SK-N-SH (cell line): ENCODE data around the gene OPRM1. TPM values are rescaled to one million over a fixed set of nuclear protein-coding genes. Genes with fewer than 3 reads are reported as not detected.

Source experiments
- CTCF ChIA-PET: fragments of 300-600, 350-600 bp; formaldehyde crosslinking; extraction: SDS; loops from one replicate; lab custom pipeline; 2021; lab: Yijun Ruan, JAX
- POLR2A ChIA-PET: fragments of 350-600 bp; sonication (Branson Sonifier 250); formaldehyde crosslinking; extraction: SDS; loops from one replicate; lab custom pipeline; 2020; ENCODE audit warnings: antibody characterized with exemption, inconsistent platforms; lab: Yijun Ruan, JAX
- DNase-seq: peaks from one replicate; pipeline ENCODE4 v3.0.0; 2012
- H2AFZ ChIP-seq: fragments of 200-600 bp; sonication (generic); 2 replicates; pipeline ENCODE4 v1.8.1; 2016; ENCODE audit warnings: antibody characterized with exemption, mild to moderate bottlenecking, low read depth
- H3F3A ChIP-seq: fragments of 200-600 bp; sonication (generic); replicated peaks from 2 replicates; pipeline ENCODE3; 2016; ENCODE audit warnings: antibody characterized with exemption, mild to moderate bottlenecking; ENCODE audit not compliant: insufficient read depth
- H3K27ac ChIP-seq, 2 experiments: fragments of 200-500 bp in 1 of 2; fragments of 200-600 bp in 1 of 2; sonication (Bioruptor generic) in 1 of 2; sonication (generic), shearing (Covaris generic) in 1 of 2; 2 replicates each; pipeline versions ENCODE4 v1.5.1 to v1.6.1; 2014 to 2016; ENCODE audit warnings: low read depth in 2 of 2, inconsistent platforms in 1 of 2, low read length in 1 of 2, mild to moderate bottlenecking in 1 of 2, mixed read lengths in 1 of 2
- H3K27me3 ChIP-seq: fragments of 200-600 bp; sonication (generic), shearing (Covaris generic); 2 replicates; pipeline ENCODE4 v1.6.1; 2016; ENCODE audit warnings: mixed run types; ENCODE audit not compliant: insufficient read depth
- H3K36me3 ChIP-seq, 2 experiments: fragments of 200-500 bp in 1 of 2; fragments of 200-600 bp in 1 of 2; sonication (Bioruptor generic) in 1 of 2; sonication (generic) in 1 of 2; replicated peaks in 1 of 2; 2 replicates each; pipeline versions ENCODE3 to v1.5.1; 2014 to 2016; ENCODE audit warnings: low read length in 1 of 2, mild to moderate bottlenecking in 1 of 2; ENCODE audit not compliant: insufficient read depth in 2 of 2, control insufficient read depth in 1 of 2
- H3K4me1 ChIP-seq, 2 experiments: fragments of 200-500 bp in 1 of 2; fragments of 200-600 bp in 1 of 2; sonication (Bioruptor generic) in 1 of 2; sonication (generic), shearing (Covaris generic) in 1 of 2; 2 replicates each; pipeline versions ENCODE4 v1.5.1 to v1.6.1; 2014 to 2016; ENCODE audit warnings: low read depth in 1 of 2, low read length in 1 of 2, mixed run types in 1 of 2; ENCODE audit not compliant: insufficient read depth in 2 of 2, control insufficient read depth in 1 of 2
- H3K4me2 ChIP-seq: fragments of 200-600 bp; sonication (generic), shearing (Covaris generic); 2 replicates; pipeline ENCODE4 v1.6.1; 2017; ENCODE audit warnings: mixed run types
- H3K4me3 ChIP-seq, 2 experiments: fragments of 200-500 bp in 1 of 2; fragments of 200-600 bp in 1 of 2; sonication (Bioruptor generic) in 1 of 2; sonication (generic), shearing (Covaris generic) in 1 of 2; 2 replicates each; pipeline versions ENCODE4 v1.5.1 to v1.8.1; 2014 to 2016; ENCODE audit warnings: low read depth in 2 of 2, inconsistent platforms in 1 of 2, low read length in 1 of 2, mild to moderate bottlenecking in 1 of 2, mixed read lengths in 1 of 2, moderate library complexity in 1 of 2
- H3K79me2 ChIP-seq: fragments of 200-600 bp; sonication (generic); 2 replicates; pipeline ENCODE4 v1.8.1; 2017; ENCODE audit warnings: mild to moderate bottlenecking; ENCODE audit not compliant: insufficient read depth
- H3K9ac ChIP-seq: fragments of 200-600 bp; sonication (generic); 2 replicates; pipeline ENCODE4 v1.6.1; 2017; ENCODE audit warnings: mixed run types
- H3K9me2 ChIP-seq: fragments of 200-600 bp; sonication (generic); 2 replicates; pipeline ENCODE4 v1.6.1; 2017; ENCODE audit warnings: mixed run types
- H3K9me3 ChIP-seq: fragments of 200-600 bp; sonication (generic); 2 replicates; pipeline ENCODE4 v1.6.1; 2017; ENCODE audit warnings: mixed run types, mild to moderate bottlenecking, moderate library complexity
- H4K20me1 ChIP-seq: fragments of 200-600 bp; sonication (generic); 2 replicates; pipeline ENCODE4 v1.6.1; 2017; ENCODE audit warnings: mild to moderate bottlenecking, mixed run types; ENCODE audit not compliant: insufficient read depth
- CHD2 ChIP-seq: fragments of 150-350 bp; IDR thresholded peaks from 2 replicates; pipeline ENCODE4 v1.6.1; 2018; ENCODE audit warnings: low read length; ENCODE audit not compliant: partially characterized antibody
- EP300 ChIP-seq, 2 experiments: IDR thresholded peaks; 2 replicates each; pipeline versions ENCODE4 v1.4.0 to v1.6.1; 2012; ENCODE audit warnings: borderline replicate concordance in 1 of 2, low read depth in 1 of 2, low read length in 1 of 2
- FOSL2 ChIP-seq: IDR thresholded peaks from 2 replicates; pipeline ENCODE4 v1.4.0; 2012; ENCODE audit warnings: low read depth, mild to moderate bottlenecking, moderate library complexity, borderline replicate concordance
- GATA2 ChIP-seq: sonication (generic); formaldehyde crosslinking; IDR thresholded peaks from 2 replicates; pipeline ENCODE4 v1.5.0; 2020; ENCODE audit warnings: mild to moderate bottlenecking, missing genetic modification reagents
- POLR2AphosphoS5 ChIP-seq: IDR thresholded peaks from 2 replicates; pipeline ENCODE4 v1.6.1; 2012; ENCODE audit warnings: low read depth, low read length
- RCOR1 ChIP-seq: fragments of 150-350 bp; IDR thresholded peaks from 2 replicates; pipeline ENCODE4 v1.6.1; 2017; ENCODE audit warnings: antibody characterized with exemption, low read length
- TAF1 ChIP-seq: IDR thresholded peaks from 2 replicates; pipeline ENCODE4 v1.6.1; 2012; ENCODE audit warnings: low read depth, mild to moderate bottlenecking, low read length, moderate library complexity, borderline replicate concordance
- TCF12 ChIP-seq: IDR thresholded peaks from 2 replicates; pipeline ENCODE4 v1.4.0; 2012
- WGBS: methylation state at CpG from one replicate; pipeline ENCODE4 v1.1.6; 2017; ENCODE audit warnings: low lambda C conversion rate; 5-methylcytosine and 5-hydroxymethylcytosine counted together
- polyA plus RNA-seq, 3 experiments: library from polyadenylated mRNA; depleted of rRNA; stranded (reverse); fragments of >200 nt; gene quantifications; 2 replicates each; pipeline ENCODE4 v1.2.3, GENCODE V29; 2012
- TF ChIP-seq, protein P1 (sequence below): fragments of 150-350 bp; IDR thresholded peaks from 2 replicates; pipeline ENCODE4 v1.6.1; 2017; ENCODE audit warnings: antibody characterized with exemption, low read length, low read depth, borderline replicate concordance
- TF ChIP-seq, protein P2 (sequence below): IDR thresholded peaks from 2 replicates; pipeline ENCODE4 v1.6.1; 2012; ENCODE audit warnings: mild to moderate bottlenecking, low read depth, low read length, moderate library complexity
- TF ChIP-seq, protein P3 (sequence below): fragments of 150-350 bp; IDR thresholded peaks from 2 replicates; pipeline ENCODE4 v1.6.1; 2016; ENCODE audit warnings: mild to moderate bottlenecking, low read depth, low read length

Gene OPRM1
- polyA plus RNA-seq, 1 of the 3 experiments (the other 2 are of a cell fraction) = 0.15 TPM

DNA sequence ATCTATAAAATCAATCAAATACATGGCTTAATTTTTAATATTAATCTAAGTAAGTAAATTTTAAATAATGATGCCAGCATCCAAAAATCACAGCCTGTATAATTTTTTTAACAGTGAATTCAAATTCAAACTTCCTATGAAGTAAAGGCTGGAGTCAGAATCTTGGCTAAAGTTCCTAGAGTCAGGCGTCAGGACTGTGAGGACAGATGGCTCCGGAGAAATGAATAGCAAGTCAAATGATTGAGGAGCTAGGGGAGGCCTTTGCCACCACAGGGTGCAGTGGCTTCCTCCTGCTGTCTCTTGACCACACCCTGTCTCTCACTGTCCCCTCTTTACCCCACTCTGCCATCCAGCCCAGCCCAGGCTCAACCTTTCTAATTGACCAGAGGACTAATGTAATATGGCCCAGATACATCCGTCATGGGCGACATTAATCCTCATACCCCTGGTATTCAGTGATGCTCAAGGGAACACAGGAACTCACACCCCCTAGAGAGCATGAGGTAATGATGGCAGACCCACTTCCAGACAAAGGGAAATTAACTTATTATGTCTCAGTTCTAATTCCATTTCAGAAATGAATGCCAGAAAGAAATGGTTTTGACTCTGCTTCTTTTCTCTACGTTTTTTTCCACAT lies 53.4 kb downstream of the OPRM1 start:
- 19% methylated on average over 5 of the region's 5 CpGs for WGBS
- Histone ChIP-seq H3K79me2 (no peaks in the 10 kb centered on the region), H3K27me3 (no peaks in the 10 kb centered on the region), H3K36me3 (peaks cover 0 to 5% of the 10 kb centered on the region in 2 experiments), H3K4me2 (no peak overlapping the region), H3K9me3 (no peaks in the 10 kb centered on the region), H3F3A (no peaks in the 10 kb centered on the region), H3K4me3 (no peak overlapping the region), H3K27ac (peak overlapping the region; percentile 22 to 100; a peak in 3 of 4 replicates), H2AFZ (no peak overlapping the region), H4K20me1 (no peaks in the 10 kb centered on the region), H3K4me1 (peaks cover 0 to 29% of the 10 kb centered on the region in 2 experiments; a peak in 2 of 4 replicates), H3K9ac (no peak overlapping the region), H3K9me2 (no peaks in the 10 kb centered on the region)
- TF ChIP-seq, protein P1, sequence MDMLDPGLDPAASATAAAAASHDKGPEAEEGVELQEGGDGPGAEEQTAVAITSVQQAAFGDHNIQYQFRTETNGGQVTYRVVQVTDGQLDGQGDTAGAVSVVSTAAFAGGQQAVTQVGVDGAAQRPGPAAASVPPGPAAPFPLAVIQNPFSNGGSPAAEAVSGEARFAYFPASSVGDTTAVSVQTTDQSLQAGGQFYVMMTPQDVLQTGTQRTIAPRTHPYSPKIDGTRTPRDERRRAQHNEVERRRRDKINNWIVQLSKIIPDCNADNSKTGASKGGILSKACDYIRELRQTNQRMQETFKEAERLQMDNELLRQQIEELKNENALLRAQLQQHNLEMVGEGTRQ = no peak
- peak; percentile 43; the same call in 1 of the 2 replicates for TF ChIP-seq TCF12
- TF ChIP-seq FOSL2 = no peak
- TF ChIP-seq POLR2AphosphoS5 = no peak
- peak; percentile 43 for TF ChIP-seq GATA2 (CRISPR knock-in tag)
- TF ChIP-seq RCOR1 = peak; percentile 85
- TF ChIP-seq, protein P2, sequence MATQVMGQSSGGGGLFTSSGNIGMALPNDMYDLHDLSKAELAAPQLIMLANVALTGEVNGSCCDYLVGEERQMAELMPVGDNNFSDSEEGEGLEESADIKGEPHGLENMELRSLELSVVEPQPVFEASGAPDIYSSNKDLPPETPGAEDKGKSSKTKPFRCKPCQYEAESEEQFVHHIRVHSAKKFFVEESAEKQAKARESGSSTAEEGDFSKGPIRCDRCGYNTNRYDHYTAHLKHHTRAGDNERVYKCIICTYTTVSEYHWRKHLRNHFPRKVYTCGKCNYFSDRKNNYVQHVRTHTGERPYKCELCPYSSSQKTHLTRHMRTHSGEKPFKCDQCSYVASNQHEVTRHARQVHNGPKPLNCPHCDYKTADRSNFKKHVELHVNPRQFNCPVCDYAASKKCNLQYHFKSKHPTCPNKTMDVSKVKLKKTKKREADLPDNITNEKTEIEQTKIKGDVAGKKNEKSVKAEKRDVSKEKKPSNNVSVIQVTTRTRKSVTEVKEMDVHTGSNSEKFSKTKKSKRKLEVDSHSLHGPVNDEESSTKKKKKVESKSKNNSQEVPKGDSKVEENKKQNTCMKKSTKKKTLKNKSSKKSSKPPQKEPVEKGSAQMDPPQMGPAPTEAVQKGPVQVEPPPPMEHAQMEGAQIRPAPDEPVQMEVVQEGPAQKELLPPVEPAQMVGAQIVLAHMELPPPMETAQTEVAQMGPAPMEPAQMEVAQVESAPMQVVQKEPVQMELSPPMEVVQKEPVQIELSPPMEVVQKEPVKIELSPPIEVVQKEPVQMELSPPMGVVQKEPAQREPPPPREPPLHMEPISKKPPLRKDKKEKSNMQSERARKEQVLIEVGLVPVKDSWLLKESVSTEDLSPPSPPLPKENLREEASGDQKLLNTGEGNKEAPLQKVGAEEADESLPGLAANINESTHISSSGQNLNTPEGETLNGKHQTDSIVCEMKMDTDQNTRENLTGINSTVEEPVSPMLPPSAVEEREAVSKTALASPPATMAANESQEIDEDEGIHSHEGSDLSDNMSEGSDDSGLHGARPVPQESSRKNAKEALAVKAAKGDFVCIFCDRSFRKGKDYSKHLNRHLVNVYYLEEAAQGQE = no peak
- peak in 1 of 2 experiments; percentile 95; a peak in 2 of 4 replicates for TF ChIP-seq EP300 (IDR thresholded peaks at IDR 0.05; ENCODE audit: borderline replicate concordance in 1 of 2, low read depth in 1 of 2, low read length in 1 of 2)
- TF ChIP-seq, protein P3, sequence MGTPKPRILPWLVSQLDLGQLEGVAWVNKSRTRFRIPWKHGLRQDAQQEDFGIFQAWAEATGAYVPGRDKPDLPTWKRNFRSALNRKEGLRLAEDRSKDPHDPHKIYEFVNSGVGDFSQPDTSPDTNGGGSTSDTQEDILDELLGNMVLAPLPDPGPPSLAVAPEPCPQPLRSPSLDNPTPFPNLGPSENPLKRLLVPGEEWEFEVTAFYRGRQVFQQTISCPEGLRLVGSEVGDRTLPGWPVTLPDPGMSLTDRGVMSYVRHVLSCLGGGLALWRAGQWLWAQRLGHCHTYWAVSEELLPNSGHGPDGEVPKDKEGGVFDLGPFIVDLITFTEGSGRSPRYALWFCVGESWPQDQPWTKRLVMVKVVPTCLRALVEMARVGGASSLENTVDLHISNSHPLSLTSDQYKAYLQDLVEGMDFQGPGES = no peak
- TF ChIP-seq CHD2 = peak; percentile 61
- TF ChIP-seq TAF1 = no peak
- ChIA-PET POLR2A (no interaction called here), CTCF (interaction anchor here (0.8 to 1.9 kb wide), 3 partner anchors 10 to 862 kb away, joined by 3 to 4 read pairs (median 3); no protein-coding TSS in a partner anchor)
- DNase-seq = peak; percentile 71
